A172 (cell line): ENCODE data around the gene ASNSD1. TPM values are rescaled to one million over a fixed set of nuclear protein-coding genes. Genes with fewer than 3 reads are reported as not detected.
A peak's percentile ranks its signal among the peaks of the same experiment; 100 is the strongest.
"Not testable (repeated sequence)": the region's sequence is repeated elsewhere in the genome, so short reads cannot be mapped to it uniquely, and the experiment has no call there.

Experiments used
- DNase-seq: peaks from one replicate; pipeline ENCODE4 v3.0.0-alpha.2; 2015; ENCODE audit warnings: low spot score
- total RNA-seq: library from RNA; depleted of rRNA; stranded (reverse); fragments of >200 nt; shearing (Covaris generic); gene quantifications from 2 replicates; pipeline ENCODE4 v1.2.3, GENCODE V29; 2014

ASNSD1 gene
- total RNA-seq, 1 experiment from 2014 or later = 113 TPM

GRCh38 chr2:189646521-189646920 lies 14.7 kb upstream of the ASNSD1 start:
- DNase-seq = no peak

DNA sequence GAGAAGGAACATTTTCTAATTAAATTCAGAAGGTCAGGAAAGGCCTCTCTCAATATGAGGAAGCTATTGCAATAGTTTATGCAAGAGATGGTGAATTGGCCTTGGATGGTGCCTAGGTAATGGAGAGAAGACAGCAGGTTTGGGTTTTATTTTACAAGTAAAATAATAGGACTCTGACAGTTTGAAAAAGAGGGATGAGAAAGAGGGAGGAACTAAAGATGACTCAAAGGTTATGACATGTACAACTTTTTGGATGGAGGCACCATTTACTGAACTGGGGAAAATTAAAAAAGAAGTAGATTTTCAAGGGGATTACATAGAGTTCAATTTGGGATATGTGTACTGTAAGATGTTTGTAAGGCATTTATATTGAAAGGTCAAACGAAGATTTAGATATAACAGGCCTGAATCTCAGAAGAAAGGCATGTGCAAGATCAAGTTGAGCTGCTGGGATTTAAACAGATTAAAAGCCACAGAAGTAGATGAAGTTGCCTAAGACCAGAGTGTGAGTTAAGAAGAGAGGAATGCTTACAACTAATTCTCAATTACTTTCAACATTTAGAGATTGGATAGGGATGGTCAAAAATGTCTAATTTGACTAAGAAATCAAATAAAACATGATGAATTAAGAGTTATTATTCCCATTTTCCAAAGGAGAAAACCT lies 12.3 kb upstream of the ASNSD1 start:
- DNase-seq = no peak

GRCh38 chr2:189651284-189651683 lies 10.0 kb upstream of the ASNSD1 start:
- no peak for DNase-seq

- not testable (repeated sequence) for DNase-seq
These were observed 7.8 kb upstream of the ASNSD1 start for GRCh38 chr2:189653464-189653863.

DNA sequence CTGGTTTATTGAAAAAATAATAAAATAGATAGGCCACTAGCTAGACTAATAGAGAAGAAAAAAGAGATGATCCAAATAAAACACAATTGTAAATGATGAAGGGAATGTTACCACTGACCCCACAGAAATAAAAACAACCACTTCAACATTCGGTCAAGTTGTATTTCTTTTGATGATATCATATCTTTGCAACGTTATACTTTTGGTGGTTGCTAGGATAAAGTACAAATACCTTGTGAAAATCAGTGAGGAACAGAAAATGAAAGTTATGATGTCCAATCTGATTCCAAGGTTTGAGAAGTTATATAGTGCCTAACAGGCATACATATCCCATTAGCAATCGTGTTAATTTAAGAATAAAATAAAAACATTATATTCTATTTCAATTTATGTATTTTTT lies 6.6 kb upstream of the ASNSD1 start:
- no peak for DNase-seq

DNA sequence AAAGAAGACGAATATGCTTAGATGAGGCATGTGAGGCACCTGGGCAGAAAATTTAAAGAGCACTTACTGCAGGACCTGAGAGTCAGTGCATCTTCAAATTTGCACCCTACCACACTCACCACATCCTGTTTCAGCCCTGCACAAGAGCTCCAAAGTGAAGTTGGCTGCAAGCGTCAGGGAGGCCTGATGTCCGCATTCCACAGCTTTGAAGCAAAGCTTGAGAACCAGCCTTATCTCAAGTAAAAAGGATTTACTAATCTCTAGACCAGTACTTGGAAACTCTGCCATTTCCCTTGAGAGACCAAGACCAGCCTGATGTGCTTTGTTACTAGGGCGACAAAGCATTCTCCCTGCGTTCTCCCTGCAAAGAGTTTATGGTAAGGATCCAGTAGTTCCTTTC lies 3.4 kb upstream of the ASNSD1 start:
- peak; percentile 11 for DNase-seq

GRCh38 chr2:189658306-189659212 lies 2.7 kb upstream of the ASNSD1 start:
- DNase-seq = no peak

DNA sequence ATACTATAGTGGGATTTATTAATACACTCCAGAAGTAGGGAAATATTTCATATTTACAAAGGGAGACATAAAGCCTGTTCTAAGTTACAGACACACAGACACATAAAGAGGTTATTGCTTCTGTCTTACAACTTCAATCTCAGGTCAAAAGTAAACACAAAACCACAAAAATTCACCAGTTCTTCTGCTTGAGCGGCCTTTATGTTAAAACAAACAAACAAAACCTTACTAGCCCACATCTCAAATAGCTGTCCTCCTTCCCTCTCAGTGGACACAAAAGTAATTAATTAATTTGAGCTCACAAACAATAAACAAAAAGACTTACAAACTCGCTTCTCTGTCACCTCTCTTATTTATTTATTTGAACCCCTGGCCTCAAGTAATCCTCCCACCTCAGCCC lies 1.5 kb upstream of the ASNSD1 start:
- no peak for DNase-seq

GRCh38 chr2:189660803-189661147 lies 484 bp upstream of the ASNSD1 start:
- no peak for DNase-seq

- DNase-seq = no peak
These were observed 680 bp downstream of the ASNSD1 start for GRCh38 chr2:189661957-189662321.

- DNase-seq = no peak
These were observed 1.5 kb downstream of the ASNSD1 start for GRCh38 chr2:189662669-189663226.

- not testable (repeated sequence) for DNase-seq
These were observed 2.1 kb downstream of the ASNSD1 start for GRCh38 chr2:189663319-189663718.

DNA sequence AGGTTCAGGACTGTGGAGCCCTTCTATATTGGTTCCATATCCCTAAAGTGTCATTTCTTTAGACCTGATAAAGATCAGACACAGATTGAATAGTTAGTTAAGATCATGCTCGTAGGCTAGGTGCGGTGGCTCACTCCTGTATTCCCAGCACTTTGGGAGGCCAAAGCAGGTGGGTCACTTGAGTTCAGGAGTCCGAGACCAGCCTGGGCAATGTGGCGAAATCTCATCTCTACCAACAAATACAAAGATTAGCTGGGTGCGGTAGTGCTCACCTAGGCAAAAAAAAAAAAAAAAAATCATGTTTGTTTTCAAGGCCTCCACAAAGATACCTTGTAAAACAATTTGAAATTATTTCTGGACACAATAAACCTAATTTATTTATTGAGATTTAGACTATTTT lies 8.7 kb downstream of the ASNSD1 start:
- no peak for DNase-seq

DNA sequence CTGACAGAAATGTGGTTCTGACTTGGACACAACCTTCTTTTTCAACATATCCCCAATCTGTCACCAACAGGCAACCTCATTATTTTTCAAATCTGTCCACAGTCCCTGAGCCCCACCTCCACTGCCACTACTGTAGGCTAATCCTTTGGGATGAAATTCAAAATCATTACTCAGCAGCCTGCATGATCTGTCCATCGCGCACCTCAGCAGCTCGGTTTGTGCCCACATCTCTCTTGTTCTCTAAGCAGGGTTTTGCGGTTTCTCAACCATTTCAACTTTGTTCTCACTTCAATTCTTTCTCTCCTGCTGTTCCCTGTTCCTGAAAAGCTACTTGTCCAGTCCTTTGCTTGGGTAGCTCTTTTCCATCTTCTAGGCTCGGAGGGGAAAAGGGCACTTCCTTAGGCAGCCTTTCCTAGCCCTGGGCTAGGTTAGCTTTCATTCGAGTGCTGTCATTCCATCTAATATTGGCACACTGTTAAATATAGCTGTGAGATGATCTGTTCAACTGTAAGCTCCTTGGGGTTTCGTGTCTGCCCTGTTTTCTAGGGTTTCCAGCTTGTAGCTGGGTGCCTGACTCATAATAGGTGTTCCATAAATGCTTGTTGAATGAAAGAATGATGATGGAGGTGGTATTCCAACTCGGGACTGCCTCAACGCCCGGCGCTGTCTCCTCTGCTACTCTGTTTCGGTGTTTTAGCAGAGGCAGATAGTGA lies 12.6 kb downstream of the ASNSD1 start:
- DNase-seq = peak; percentile 46

DNA sequence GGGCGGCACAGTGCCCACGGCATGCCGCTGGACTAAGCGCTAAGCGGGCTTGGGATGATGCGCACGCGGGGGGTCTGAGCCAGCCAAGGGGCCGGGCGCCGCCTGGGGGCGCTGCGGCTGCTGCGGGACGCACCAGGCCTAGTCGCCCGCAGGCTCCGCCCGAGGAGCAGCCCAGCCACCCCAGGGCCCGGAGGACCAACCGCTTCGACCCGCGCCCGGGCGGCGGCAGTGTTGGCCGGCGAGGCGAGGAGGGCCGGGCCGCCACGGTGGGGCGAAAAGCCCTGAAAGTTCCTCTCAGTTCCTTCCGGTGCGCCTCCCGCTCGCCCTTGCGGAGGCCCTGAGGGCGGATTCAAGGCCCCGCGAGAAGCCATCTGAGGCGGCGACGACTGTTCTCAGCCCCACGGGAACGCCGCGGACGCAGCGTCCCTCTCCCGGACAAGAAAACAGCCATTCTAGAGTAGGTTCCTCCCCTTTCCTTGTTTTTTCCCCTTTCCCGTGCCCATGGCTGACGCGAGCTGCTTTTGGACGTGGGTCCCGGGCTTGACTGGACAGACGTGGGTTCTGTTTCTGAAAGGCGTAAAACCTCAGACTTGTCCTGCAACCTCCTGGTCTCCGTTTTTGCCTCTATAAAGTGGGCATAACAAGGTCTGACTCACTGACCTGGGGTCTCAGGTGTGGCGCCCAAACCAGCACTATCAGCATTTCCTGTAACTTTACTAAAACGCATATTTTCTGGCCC lies 13.3 kb downstream of the ASNSD1 start, which contains the start of gene ANKAR:
TSS of gene ANKAR (plus strand) at position 297 of the 739 bp plus-strand sequence. CDS start 1,821 bp downstream, outside the sequence.
- peak; percentile 80 for DNase-seq

DNA sequence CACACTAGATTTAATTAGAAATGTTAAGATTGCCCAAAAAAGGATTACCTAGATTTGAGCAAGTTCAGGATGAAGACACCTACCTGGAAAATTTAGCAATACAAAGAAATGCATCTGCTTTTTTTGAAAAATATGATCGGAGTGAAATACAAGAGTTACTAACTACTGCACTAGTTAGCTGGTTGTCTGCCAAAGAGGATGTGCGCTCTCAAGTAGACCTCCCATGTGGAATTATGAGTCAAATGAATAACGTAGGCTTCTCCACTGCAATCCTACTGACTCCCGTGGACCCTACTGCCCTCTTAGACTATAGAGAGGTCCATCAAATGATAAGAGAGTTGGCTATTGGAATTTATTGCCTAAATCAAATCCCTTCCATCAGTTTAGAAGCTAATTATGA lies 15.2 kb downstream of the ASNSD1 start:
- DNase-seq = peak; percentile 16

DNA sequence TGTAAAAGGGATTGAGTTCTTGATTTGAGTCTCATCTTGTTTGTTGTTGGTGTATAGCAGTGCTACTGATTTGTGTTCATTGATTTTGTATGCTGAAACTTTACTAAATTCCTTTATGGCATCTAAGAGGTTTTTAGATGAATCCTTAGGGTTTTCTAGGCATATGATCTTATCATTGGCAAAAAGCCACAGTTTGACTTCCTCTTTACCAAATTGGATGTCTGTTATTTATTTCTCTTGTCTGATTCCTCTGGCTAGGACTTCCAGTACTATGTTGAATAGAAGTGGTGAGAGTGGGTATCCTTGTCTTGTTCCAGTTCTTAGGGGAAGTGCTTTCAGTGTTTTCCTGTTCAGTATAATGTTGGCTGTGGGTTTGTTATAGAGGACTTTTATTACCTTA lies 18.0 kb downstream of the ASNSD1 start:
- no peak for DNase-seq

DNA sequence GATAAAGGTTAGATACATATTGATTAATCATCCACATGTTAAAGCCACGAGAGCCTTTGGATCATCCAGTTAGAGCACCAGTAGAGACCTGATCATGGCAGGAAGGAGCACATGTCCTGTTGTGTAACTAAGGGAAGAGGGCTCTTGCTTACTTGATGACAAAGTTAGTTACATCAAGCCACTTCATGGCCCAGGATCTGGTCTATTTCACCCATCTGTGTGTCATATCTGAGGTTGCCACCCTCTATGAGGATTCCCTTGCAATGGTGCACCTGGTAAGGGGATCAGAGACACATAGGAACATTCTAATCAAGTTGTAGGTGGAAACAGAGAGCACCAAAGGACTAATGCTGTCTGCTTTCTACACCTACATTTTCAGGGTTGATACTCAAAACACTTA lies 19.9 kb downstream of the ASNSD1 start:
- no peak for DNase-seq

- no peak for DNase-seq
These were observed 20.6 kb downstream of the ASNSD1 start for GRCh38 chr2:189681903-189682302.

DNA sequence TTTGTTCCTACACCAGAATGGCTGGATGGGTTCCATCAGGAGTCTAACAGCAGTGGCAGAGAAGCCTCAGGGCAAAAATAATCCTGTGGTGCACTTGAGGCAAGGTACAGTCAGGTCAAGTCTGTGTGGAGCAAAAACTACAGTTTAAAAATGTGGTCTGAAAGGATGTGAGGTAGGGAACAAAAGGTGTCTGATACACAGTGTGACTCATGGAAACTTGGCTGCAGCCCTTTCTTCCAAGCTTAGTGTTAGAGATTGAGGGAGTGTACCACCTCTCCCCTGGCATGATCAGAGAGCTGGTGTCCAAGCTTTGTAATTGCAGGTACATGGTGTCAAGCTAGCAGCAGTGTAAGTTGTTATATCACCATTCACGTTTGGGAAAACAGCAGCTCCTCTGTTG lies 22.1 kb downstream of the ASNSD1 start:
- peak; percentile 14 for DNase-seq

DNA sequence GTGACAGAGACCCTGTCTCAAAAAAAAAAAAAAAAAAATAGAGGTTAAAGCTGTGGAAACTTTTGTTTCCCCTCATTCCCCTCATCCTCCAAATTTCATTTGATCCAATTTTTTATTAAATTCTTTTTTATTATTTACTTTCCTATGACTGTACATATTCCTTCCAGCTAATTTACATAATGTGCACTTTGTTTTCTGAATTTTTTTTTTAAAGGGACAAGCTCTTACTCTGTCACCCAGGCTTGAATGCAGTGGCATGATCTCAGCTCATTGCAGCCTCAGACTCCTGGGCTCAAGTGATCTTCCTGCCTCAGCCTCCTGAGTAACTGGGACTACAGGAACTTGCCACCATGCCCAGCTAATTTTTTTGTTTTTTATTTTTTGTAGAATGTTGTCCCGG lies 23.6 kb downstream of the ASNSD1 start:
- DNase-seq = no peak
